HG03354 (cell line): ENCODE results near the gene SH3RF3.
"Not testable (repeated sequence)": the region's sequence is repeated elsewhere in the genome, so short reads cannot be mapped to it uniquely, and the experiment has no call there.

Experiments used
- ATAC-seq: cut with Tn5 transposase; IDR thresholded peaks from one replicate; pipeline ENCODE4 v1.9.1; 2021; ENCODE audit warnings: mild to moderate bottlenecking; ENCODE audit not compliant: unreplicated experiment, poor library complexity, severe bottlenecking

SH3RF3 gene

DNA sequence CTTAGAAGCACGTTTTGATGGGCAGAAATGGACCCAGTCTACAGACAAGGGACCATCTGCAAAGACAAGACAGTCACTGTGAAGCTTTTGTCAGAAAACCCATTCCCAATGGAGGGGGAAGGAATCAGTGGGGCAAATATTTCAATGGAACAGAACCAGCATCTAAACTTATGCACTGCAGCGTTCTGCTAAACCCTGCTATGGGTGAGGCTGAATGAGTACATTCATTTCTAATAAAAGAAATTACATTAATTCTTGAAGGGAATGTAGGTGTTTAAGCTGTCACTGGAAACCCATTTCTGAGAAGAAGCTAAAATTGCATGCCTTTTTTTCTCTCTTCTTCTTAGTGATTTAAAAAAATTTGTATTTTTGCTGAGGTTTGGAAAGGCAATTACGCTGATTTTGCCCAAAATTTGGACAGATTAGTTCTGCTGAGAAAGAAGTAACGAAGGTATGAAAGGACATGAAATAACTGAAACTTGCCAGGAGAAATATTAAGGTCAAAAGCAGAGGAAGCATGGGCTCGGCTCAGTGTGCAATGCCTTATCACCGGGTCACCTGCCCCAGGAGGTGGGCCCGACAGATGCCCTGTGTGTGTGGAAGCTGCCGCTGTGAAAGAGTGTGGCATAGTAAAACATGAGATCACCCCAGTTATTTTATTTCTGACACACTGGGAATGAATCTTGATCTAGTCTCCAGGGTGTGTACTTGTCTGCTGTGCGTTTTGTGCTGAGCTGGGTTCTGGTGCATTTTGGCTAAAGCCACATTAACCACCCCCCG is 24.2 kb downstream of the SH3RF3 start:
- no peak for ATAC-seq

DNA sequence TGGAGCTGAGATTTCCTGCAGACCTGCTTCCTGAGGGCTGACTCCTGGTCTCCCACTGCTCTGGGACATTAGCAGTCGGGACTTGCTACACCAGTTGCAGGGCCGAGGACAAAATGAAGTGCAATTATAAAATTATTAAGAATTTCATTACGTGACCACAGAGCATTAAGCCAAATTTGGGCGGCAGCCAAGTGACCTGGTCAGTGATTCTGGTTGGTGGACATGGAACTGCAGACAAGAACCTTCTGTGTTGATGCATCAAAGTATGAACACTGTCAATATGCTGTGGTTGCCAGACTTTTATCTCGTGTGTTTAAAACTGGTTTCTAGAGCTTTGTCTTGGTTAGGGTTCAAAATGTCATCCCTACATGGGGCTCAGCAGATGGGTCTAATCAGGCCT is 24.8 kb downstream of the SH3RF3 start:
- ATAC-seq, result no peak

DNA sequence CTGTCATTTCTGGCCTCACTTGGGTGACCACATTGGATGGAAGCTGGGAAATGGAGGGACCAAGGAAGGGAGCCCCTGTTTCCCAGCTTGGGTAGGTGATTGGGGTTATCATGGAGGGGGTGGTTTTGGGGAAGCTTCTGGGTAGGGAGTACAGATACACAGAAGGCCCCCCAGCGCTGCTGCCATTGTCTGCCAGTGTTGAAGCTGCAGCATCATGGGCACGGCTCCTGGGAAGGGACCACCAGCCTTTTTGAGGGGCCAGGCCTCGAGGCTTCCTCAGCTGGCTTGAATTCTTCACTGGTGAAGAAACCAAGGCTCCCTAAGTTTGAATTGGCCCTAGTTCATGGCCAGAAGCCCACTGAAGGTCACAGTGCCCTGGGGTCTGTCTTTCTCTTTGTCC is 25.2 kb downstream of the SH3RF3 start:
- ATAC-seq, result no peak

DNA sequence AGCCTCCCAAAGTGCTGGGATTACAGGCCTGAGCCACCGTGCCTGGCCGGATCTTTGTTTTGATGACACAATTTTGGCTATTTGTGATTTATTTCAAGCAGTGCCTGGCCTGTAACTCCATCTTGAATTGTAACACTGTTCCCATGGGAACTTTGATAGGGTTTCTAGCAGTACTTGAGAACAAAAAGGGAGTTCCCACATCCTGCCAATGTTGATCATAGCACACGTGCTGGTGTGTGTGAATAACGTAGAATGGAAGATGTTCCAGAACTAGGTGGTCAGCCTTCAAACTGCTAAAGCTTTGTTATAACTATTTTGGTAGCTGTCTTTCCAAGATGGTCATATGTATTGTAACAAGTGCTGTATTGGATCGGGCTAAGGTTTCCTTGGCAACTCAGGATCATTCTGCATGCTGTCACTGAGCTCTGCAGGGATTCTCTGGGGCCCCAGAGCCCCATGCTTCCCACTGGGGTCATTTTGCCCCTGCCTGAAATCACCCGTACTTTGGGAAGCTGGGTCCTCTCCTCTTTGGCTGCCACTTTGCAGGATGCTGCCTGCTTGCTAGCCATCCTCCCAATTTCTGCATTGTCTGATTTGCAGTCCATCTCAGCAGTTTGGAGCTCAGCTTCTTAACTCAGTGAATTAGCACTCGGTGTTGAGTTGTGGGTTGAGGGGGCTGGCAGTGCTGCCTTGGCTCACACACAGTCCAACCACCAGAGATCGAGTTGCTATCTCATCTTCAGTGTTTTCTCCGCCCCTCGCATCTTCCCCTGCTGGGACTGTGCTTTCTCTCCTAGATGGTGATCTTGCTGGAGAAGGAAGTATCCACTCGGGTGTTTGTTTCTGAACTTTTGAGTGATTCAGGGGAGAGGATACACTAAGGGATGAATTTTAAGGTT is 26.8 kb downstream of the SH3RF3 start:
- no peak for ATAC-seq

DNA sequence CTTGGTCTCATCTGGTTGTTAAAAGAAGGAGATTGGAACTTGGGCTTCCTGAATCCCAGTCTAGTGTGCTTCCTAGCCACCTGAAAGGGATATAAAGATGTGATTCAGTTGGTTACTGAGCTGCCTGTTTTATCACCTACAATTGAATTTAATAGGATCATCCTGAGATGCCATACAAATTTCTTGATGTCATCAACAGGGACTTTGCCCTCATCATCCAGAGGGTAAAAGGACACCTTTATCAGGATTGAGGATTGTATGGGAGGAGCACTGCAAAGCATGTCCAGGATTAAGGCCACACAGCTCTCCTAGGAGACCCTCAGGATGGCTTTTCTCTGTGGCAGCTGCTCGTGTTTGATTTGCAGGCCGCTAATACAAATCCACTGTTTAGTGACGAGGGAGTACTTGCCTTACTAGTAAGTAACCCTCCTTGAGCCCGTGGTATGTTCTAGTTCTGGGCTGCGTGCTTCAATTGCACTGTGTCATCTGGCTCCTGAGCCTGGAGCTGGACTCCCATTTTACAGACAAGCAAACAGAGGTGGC is 28.6 kb downstream of the SH3RF3 start:
- ATAC-seq, result no peak

DNA sequence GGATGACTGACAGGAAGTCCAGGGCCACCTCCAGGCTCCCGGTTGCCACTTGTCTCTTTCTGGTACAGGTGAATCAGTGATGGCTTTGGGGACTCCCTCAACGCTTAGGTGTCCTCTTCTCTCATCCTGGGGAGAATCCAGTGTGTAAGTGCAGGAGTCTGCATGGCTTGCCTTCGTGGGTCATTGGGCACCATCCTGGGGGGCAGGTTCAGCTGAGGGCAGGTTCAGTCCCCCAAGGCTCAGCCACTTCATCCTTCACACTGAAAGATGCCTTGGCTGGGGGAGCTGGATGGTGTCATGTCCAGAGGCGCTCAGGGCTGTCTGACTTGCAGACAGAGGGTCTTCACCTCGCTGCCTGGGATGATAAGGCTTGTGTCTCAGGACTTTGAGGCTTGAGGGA is 29.2 kb downstream of the SH3RF3 start:
- ATAC-seq, result no peak

DNA sequence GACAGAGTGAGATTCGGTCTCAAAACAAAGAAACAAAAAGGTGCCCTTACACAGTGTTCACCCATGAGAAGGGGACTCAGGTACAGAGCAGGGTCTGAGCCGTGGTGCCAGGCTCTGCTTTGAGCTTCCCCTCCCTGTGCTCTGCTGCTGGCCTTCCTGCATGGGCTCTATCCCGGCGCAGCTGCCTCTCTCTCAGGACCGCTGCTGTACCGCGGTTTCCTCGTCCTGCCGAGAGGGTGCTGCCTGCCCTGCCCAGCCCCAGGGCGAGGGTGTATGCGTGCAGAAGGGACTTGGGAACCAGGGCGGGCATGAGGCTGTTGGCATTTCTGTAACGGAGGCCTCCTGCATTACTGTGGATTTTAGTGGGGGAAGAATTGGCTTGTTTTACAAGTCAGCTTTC is 30.1 kb downstream of the SH3RF3 start:
- no peak for ATAC-seq

DNA sequence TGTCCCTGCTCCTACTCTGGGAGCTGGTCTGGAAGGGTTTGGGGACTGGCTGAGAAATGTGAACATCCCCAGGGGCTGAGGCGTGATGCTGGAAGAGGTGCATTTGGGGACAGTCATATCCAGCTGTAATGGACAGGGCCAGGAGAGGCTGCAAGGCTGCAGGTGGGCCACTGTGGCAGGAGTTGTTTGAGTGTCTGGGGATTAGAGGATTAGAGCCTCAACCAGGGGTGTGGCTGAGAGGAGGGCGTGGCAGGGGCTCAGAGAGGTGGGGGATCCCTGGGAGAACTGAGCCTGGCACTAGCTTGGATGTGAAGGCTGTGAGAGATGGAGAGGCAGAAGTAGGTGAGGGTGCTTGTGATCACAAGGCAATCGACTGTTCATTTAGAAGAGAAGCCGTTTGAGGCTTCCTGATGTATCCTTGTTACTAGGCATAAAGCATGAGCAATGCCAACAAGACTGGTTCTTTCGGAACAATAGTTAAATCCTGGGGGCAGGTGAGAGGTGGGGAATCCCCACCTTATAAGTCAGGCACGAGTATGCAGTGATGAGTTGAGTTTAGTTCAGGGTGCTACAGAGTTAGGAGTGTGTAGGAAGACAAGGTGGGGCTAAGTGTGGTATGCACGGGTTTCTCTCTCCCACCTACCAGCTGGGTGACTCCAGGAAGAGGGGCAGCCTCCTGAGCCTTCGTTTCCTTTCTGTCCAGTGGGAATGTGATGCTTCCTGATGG is 31.9 kb downstream of the SH3RF3 start:
- no peak for ATAC-seq

DNA sequence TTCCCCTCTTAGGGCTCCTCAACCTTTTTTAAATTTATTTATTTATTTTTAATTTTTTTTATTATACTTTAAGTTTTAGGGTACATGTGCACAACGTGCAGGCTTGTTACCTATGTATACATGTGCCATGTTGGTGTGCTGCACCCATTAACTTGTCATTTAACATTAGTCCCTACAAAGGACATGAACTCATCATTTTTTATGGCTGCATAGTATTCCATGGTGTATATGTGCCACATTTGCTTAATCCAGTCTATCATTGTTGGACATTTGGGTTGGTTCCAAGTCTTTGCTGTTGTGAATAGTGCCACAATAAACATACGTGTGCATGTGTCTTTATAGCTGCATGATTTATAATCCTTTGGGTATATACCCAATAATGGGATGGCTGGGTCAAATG is 33.4 kb downstream of the SH3RF3 start:
- ATAC-seq, result not testable (repeated sequence)

DNA sequence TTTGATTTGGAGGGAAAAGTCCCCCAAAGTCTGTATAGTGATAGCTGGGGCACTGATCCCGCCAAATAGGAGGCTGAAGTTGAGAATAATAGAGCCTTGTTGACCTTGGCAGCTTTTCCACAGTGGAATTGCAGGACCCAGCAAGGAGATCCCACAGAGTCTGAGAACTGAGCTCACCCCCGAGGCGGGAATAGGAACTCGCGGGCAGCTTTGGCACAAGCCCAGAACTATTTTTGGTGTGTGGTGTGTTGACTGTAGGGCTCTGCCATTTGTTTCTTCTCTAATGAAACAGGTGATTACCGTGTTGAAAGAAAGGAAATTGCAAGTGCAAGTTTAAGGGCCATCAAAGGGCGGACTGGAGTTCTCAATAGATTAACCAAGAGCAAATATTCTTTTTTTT is 34.0 kb downstream of the SH3RF3 start:
- no peak for ATAC-seq

DNA sequence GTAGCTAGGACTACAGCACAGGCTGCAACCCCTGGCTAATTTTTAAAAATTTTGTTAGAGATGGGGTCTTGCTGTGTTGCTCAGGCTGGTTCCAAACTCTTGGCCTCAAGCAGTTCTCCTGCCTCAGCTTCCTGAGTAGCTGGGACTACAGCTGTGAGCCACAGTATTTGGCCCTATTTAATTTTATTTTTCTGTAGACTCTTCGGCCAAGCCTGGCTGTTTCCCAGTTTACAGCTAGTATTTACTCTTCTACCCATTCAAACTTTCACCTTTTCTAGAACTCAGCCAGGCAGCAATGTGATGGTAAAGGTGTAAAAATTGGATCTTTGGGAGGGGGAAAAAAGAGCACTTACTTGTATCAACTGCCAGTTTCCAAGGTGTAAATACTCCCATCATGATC is 35.3 kb downstream of the SH3RF3 start:
- no peak for ATAC-seq

DNA sequence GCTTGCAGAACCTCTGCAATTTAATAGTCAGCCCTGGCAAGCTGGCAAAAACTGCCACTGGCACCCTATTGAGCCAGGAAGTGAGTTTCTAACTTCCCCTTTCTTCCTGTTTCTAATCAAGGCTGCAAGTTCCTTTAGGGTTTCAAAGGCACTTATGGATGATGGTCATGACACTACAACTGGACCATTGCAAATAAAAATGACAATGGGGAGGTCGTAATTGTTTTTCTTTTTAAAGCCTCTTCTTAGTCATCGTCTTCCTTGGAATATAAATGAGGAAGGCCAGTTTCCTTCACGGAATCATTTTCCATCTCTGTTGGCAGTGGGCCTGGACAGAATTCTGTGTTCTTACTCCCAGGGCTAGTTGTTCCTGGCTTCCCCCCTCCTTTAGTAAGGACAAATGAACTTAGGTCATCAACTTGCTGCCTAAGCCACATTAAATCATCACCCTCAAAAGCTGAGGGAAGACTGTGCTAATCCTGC is 35.8 kb downstream of the SH3RF3 start:
- no peak for ATAC-seq

DNA sequence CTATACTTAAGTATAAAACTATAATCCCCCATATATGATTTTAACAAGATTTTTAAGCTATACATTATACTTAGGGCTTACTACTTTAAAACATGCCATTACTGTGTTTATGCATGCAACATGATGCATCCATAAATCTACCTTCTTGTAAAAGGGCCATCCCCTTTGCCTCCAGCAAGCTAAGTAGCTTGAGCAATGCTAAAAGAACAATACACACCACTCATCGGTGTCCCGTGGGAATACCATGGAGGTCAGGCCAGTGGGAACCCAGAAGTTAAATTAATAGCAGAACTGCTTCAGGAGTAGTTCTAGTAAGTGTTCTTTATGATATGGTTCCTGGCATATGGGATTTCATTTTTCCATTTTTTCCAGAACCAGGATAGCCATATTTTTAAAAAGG is 37.8 kb downstream of the SH3RF3 start:
- no peak for ATAC-seq

DNA sequence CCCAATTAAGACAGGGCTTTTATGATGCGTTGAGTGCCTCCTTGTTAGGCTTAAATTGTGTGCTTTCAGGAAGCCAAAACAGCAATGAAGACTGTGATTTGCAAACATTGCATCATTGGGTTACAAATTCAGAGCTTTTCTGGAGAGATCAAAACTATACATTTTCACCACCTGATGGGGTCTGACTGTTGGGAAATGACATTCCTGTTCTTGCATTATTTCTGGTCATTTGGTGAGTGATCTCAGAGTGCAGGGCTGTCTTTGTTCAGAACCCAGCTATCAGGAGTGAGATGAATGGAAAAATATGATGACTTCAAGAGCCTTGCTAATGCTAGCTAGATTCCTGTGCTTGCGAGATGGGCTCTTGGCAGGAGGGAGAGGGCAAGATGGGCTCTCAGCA is 39.1 kb downstream of the SH3RF3 start:
- no peak for ATAC-seq

DNA sequence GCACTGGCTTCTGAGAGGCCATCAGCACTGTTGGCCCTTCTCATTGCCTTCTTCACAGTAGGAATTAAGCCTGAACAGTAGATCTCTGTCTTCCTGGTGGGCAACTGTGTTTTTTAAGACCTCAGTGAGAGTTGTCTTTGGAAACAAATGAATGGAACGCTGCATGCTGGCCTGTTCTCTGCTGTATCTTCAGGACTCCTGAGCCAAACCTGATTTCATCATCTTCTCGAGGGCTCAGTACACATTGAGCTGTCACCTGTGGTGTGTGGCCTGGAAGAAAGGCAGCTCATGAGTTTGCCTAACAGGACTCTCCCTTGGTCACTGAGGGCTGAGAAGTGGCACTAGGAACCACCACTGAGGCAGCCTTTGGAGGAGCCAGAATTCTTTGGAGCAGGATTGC is 39.7 kb downstream of the SH3RF3 start:
- no peak for ATAC-seq

DNA sequence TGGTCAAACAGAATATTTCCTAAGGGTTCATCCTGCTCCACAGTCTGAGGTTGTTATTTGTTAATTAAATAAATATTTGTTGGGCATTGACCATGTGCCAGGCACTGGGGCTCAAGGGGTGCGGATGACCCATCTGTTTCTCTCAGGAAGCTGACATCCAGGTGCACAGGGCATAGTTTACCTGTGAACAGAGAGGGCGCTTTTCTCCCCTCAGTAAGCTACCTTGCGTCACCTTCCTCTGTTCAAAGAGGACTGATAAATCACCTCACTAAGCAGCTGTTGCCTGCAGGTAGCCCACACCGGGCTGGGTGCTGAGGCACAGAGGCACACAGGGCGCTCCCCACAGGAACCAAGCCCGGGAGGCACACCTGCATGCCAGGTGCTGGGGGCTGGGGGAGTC is 41.6 kb downstream of the SH3RF3 start:
- ATAC-seq, result no peak

DNA sequence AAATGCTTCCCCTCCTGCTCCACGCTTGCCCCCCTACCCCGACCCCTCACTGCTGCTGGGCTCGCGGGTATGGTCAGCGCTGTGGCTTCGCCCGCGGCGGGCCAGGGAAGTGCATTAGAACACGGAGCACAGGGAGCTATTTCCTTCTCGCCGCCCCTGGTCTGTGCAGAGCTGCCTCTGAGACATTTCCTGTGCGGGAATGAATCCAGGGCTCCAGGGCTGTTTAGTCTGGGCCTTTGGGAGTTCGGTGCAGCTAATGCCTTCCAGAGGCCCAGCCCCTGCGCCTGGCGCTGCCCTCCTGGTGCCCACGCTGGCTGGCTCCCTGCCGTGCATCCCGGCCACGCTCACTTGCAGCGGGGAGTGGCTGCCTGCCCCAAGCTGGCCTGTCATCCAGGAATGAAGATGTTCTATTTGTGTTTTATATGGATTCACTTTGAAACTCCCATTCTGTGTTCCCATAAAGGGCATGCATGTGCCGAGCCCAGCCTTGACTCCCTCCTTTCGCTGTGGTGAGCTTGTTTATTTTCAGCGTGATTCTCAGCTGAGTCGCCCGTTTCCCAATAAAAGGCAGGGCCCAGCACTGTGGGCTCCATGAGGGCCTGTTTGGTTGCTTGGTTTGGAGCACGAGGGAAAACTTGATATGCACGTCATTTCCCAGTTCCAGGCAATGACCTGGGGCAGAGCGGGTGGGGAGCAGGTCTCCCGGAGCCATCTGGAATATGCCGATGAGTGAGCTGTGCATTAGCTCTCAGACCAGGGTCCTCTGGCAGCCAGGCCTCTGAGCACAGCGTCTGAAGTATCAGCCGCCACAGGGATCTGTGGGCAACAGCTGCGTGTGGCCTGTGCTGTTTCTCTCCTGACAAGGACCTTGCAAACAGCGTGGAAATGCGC is 42.7 kb downstream of the SH3RF3 start:
- no peak for ATAC-seq

DNA sequence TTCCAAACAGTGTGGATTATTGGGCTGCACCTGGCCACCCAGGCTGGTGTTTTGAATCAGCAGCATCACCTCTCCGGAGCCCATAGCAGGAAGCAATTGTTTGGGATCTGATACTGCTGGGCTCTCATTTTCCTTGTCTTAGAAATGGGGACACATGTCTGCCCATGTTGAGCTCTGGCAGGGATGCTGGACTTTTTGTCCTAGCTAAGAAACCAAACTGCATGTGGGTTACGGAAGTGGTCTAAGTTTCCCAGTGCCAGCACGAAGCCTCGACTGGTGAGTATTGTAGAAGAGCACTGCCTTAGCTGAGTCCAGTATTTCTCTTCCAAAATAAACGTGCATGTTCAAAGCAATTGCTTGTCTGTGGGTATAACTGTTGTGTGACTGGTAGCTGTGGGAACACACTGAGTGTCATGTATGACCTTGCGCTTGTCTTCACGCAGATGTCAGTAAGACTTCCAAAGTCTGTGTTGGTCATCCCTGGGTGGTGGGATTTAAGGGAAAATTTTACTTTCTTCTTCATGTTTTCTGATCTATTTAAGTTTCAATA is 43.6 kb downstream of the SH3RF3 start:
- no peak for ATAC-seq
